ENCODE measurements around the gene C2CD4A.

C2CD4A gene, protein sequence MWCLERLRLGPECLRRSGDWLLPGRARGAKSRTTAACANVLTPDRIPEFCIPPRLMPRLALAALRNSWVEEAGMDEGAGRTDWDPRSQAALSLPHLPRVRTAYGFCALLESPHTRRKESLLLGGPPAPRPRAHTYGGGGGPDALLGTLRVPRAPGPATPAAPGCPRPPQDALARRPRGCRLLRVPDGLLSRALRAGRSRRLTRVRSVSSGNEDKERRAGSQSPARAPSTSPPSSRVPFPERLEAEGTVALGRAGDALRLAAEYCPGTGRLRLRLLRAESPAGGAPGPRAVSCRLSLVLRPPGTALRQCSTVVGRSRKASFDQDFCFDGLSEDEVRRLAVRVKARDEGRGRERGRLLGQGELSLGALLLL

DNA sequence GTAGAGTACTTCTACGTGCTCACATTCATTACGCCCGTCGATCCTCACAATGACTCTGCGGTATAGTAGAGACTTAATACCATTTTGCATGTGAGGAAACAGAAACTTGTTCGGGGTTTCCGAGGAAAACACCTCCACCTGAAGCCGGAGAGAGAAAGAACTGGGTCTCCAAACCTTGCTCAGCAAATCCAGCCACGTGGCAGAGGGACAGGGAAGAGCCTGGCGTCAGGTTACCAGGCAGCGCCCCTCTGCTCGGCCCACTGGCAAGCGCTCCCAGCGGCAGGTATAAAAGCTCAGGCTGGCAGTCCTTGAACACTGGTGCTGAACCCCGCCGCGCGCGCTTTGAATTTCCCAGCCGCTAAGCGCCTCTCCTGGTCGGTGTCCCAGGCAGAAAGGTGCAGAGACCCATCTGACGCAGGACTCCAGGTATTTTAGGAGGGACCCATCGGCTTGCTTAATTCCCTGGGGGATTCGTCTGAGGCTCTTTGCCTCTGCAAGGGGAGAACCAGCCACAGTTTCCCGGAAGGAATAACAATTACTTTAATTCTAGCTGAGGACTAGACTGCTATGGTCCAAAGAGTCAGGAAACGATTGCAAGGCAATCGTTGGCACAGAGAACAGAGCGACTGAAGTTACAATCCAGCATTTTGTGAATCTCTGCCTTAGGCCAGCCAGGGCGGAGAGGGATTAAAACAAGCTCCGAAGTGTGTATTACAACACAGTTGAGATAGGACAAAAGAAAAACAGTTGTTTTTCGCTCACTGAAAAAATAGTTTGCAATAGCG is at the start of gene C2CD4A:
Gene C2CD4A, plus strand, starts transcription at position 315 of the 785 bp plus-strand sequence. CDS start 637 bp downstream, outside the sequence.
- peak within 1 kb of the TSS; percentile 29 for H3K4me3 ChIP-seq (ENCODE audit: low read length)
- TF ChIP-seq, protein P1, sequence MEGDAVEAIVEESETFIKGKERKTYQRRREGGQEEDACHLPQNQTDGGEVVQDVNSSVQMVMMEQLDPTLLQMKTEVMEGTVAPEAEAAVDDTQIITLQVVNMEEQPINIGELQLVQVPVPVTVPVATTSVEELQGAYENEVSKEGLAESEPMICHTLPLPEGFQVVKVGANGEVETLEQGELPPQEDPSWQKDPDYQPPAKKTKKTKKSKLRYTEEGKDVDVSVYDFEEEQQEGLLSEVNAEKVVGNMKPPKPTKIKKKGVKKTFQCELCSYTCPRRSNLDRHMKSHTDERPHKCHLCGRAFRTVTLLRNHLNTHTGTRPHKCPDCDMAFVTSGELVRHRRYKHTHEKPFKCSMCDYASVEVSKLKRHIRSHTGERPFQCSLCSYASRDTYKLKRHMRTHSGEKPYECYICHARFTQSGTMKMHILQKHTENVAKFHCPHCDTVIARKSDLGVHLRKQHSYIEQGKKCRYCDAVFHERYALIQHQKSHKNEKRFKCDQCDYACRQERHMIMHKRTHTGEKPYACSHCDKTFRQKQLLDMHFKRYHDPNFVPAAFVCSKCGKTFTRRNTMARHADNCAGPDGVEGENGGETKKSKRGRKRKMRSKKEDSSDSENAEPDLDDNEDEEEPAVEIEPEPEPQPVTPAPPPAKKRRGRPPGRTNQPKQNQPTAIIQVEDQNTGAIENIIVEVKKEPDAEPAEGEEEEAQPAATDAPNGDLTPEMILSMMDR (conservative IDR thresholded peaks at IDR 0.05; ENCODE audit: low read length), result peak; percentile 10; the same call in 1 of the 2 replicates
- peak; percentile 22 for DNase-seq (ENCODE audit: low read depth)

DNA sequence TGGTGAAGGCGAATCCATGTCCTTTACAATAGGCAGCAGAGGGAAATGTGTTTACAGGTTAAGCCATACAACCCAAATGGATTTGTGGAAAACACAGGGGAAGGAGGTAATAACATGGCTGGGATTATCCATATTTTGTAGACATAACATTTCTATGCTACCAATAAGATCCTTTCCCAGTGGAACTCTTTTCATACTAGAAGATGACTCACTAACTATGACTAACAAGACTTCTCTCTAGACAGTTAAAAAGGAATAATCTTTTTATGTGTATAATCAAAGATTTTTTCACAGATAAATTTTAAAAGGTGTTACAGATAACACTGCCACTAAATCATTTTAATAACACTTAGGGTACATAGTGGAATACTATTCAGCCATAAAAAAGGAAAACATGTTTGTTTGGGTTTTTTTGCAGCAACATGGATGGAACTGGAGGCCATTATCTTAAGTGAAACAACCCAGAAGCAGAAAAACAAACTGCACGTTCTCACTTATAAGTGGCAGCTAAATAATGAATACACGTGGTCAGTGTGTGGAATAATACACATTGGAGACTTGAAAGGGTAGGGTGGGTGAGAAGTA is 46.1 kb upstream of the C2CD4A start:
- TF ChIP-seq, protein P1 (conservative IDR thresholded peaks at IDR 0.05; ENCODE audit: low read length), result no peak
- no peak overlapping the region for H3K4me3 ChIP-seq (ENCODE audit: low read length)
- DNase-seq (ENCODE audit: low read depth), result no peak

DNA sequence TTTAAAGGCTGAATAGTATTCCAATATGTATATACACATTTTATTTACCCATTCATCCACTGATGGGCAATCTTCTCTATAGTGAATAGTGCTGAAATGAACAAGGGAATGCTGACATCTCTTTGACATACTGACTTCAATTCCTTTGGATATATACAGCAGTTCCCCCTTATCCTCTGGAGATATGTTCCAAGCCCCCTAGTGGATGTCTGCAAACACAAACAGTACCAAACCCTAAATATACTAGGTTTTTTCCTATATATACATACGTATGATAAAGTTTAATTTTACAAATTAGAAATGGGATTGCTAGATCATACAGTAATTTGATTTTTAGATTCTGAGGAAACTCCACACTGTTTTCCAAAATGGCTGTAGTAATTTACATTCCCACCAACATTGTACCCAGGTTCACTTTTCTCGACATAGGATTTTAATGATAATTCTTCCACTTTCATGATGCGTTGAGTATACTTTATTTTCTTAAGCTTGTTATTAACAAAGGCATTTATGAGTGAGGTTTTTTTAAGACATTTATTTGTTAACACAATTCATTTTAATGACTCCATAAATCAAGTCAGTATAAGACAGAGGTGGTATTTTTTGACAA is 44.7 kb upstream of the C2CD4A start:
- TF ChIP-seq, protein P1 (conservative IDR thresholded peaks at IDR 0.05; ENCODE audit: low read length), result peak; percentile 19; the same call in 1 of the 2 replicates
- DNase-seq (ENCODE audit: low read depth), result no peak
- H3K4me3 ChIP-seq (ENCODE audit: low read length), result no peak overlapping the region

DNA sequence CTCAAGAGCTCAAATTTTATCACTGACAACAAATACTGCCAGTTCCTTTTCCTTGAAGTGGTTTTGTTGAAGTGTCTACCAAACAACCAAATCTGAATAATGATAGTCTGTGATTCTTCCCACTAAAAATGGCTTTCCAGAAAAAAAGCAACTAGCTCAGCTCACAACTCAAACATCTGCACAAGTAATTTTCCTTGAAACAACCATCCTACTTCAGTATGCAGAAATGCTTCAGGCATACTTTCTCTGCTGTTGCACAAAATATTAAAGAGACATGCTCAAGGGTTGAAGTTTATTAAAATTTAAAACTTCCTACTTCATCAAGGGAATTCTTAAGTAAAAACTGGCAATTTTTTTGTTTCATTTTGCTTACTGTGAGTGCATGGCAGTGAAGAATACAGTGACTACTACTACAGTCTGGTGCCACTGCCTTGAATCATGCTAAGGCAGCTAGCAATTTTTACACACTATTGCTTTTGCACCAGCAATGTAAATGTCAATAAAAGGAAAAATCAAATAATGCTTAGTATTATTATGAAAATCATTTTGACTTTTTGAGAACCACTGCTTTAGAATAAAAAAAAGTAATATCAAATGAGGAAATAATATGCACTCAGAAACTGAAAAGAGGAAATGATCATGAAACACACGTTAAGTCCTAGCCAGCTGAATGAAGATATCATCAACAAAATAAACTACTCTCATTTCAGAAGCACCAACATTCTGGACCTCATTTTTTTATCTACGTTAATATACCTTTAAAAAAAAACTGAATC is 40.1 kb upstream of the C2CD4A start:
- H3K4me3 ChIP-seq (ENCODE audit: low read length), result no peak overlapping the region
- TF ChIP-seq, protein P1 (conservative IDR thresholded peaks at IDR 0.05; ENCODE audit: low read length), result no peak
- no peak for DNase-seq (ENCODE audit: low read depth)

DNA sequence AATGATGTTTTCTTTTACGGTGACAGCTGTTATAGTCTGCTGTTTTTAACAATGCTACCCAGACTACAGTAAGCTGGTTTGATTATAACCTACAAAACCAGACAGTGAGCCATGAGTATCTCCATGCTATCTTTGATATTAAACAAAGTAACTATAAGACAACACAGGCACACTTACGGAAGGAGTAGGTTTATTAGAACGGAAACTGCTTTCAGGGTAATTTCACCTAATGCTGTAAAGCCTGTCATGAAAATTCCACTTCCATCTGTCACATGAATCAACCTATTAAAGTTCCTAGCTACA is 39.6 kb upstream of the C2CD4A start:
- TF ChIP-seq, protein P1 (conservative IDR thresholded peaks at IDR 0.05; ENCODE audit: low read length), result no peak
- DNase-seq (ENCODE audit: low read depth), result no peak
- H3K4me3 ChIP-seq (ENCODE audit: low read length), result no peak overlapping the region

DNA sequence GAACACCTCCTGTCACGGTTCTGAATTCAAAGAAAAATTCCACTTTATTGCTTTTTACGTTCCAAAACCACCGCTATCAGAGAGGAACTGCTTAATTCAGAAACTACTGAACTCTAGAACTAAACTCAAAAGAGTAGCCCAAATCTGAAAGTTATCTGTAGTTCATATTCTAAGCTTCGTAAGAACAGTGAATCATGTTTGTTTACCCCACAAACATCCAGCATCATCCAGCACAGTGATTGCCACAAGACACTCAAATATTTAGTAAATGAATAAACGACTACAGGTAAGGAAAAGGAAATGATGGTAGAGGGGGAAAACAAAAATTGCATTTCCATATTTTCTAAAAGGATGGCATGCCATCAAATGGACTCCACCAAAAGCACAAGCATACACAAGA is 38.9 kb upstream of the C2CD4A start:
- TF ChIP-seq, protein P1 (conservative IDR thresholded peaks at IDR 0.05; ENCODE audit: low read length), result no peak
- DNase-seq (ENCODE audit: low read depth), result no peak
- H3K4me3 ChIP-seq (ENCODE audit: low read length), result no peak overlapping the region
